HG02973 (cell line): ENCODE results near the gene CHST11.
A peak's percentile ranks its signal among the peaks of the same experiment; 100 is the strongest.

Source experiments
- ATAC-seq: cut with Tn5 transposase; IDR thresholded peaks from one replicate; pipeline ENCODE4 v1.9.1; 2021; ENCODE audit warnings: moderate library complexity; ENCODE audit not compliant: unreplicated experiment

The CHST11 gene

GRCh38 chr12:104479123-104479662, 22.4 kb downstream of the CHST11 start:
- ATAC-seq = no peak

GRCh38 chr12:104480012-104480411, 23.3 kb downstream of the CHST11 start:
- ATAC-seq = no peak

- ATAC-seq = no peak
These were observed 24.2 kb downstream of the CHST11 start for GRCh38 chr12:104480826-104481440.

GRCh38 chr12:104482113-104482512, 25.4 kb downstream of the CHST11 start:
- ATAC-seq = no peak

GRCh38 chr12:104482748-104483147, 26.0 kb downstream of the CHST11 start:
- no peak for ATAC-seq

- ATAC-seq = no peak
These were observed 27.3 kb downstream of the CHST11 start for GRCh38 chr12:104484079-104484478.

GRCh38 chr12:104485651-104486362, 29.1 kb downstream of the CHST11 start:
- ATAC-seq = no peak

GRCh38 chr12:104486363-104486750, 29.6 kb downstream of the CHST11 start:
- ATAC-seq = no peak

GRCh38 chr12:104486943-104487819, 30.4 kb downstream of the CHST11 start:
- ATAC-seq = no peak

- ATAC-seq = no peak
These were observed 31.6 kb downstream of the CHST11 start for GRCh38 chr12:104488374-104488773.

GRCh38 chr12:104490186-104490585, 33.4 kb downstream of the CHST11 start:
- ATAC-seq = no peak

- no peak for ATAC-seq
These were observed 34.1 kb downstream of the CHST11 start for GRCh38 chr12:104490850-104491249.

- ATAC-seq = no peak
These were observed 36.7 kb downstream of the CHST11 start for GRCh38 chr12:104493496-104493895.

GRCh38 chr12:104494137-104494792, 37.5 kb downstream of the CHST11 start:
- ATAC-seq = peak; percentile 39

GRCh38 chr12:104494793-104495158, 38.0 kb downstream of the CHST11 start:
- no peak for ATAC-seq

- ATAC-seq = no peak
These were observed 39.0 kb downstream of the CHST11 start for GRCh38 chr12:104495786-104496185.

- ATAC-seq = no peak
These were observed 39.6 kb downstream of the CHST11 start for GRCh38 chr12:104496336-104496735.

- ATAC-seq = no peak
These were observed 41.6 kb downstream of the CHST11 start for GRCh38 chr12:104498211-104498801.

GRCh38 chr12:104499668-104500332, 43.1 kb downstream of the CHST11 start:
- no peak for ATAC-seq

GRCh38 chr12:104501115-104501514, 44.4 kb downstream of the CHST11 start:
- ATAC-seq = no peak
